CD4-positive, alpha-beta T cell treated with Interleukin-15 for 1 hour (primary cell): ENCODE measurements around the gene UQCR10.

ENCODE experiments used
- DNase-seq: peaks from one replicate; pipeline ENCODE4 v3.0.0-alpha.2; 2020

Gene UQCR10

GRCh38 chr22:29767171-29768051 is at the start of gene UQCR10:
Gene UQCR10, plus strand, starts transcription at chr22:29767369. Its CDS starts 30 bp downstream, at chr22:29767399.
- DNase-seq, result peak; percentile 94

- no peak for DNase-seq
These were observed 49.4 kb upstream of the UQCR10 start for GRCh38 chr22:29717789-29718188.

GRCh38 chr22:29718949-29719898 is 47.9 kb upstream of the UQCR10 start:
- DNase-seq, result no peak

GRCh38 chr22:29719899-29720645 is 47.1 kb upstream of the UQCR10 start, which contains the start of gene CABP7:
Gene CABP7, plus strand, starts transcription at chr22:29720003. Its CDS starts 422 bp downstream, at chr22:29720425.
- DNase-seq, result no peak

GRCh38 chr22:29720811-29721323 is 46.3 kb upstream of the UQCR10 start:
- no peak for DNase-seq

GRCh38 chr22:29722151-29722550 is 45.0 kb upstream of the UQCR10 start:
- DNase-seq, result no peak

GRCh38 chr22:29722587-29722986 is 44.6 kb upstream of the UQCR10 start:
- DNase-seq, result no peak

- DNase-seq, result no peak
These were observed 43.4 kb upstream of the UQCR10 start for GRCh38 chr22:29723766-29724165.

- no peak for DNase-seq
These were observed 42.3 kb upstream of the UQCR10 start for GRCh38 chr22:29724843-29725242.

GRCh38 chr22:29726106-29726505 is 41.1 kb upstream of the UQCR10 start:
- DNase-seq, result no peak

- DNase-seq, result no peak
These were observed 40.5 kb upstream of the UQCR10 start for GRCh38 chr22:29726512-29727130.

GRCh38 chr22:29727131-29727523 is 40.0 kb upstream of the UQCR10 start:
- DNase-seq, result no peak

GRCh38 chr22:29729161-29729560 is 38.0 kb upstream of the UQCR10 start:
- DNase-seq, result no peak

- DNase-seq, result no peak
These were observed 35.9 kb upstream of the UQCR10 start for GRCh38 chr22:29731058-29731850.

- no peak for DNase-seq
These were observed 34.3 kb upstream of the UQCR10 start for GRCh38 chr22:29732883-29733282.

- DNase-seq, result no peak
These were observed 33.6 kb upstream of the UQCR10 start for GRCh38 chr22:29733362-29734201.

GRCh38 chr22:29734406-29734805 is 32.8 kb upstream of the UQCR10 start:
- no peak for DNase-seq

- no peak for DNase-seq
These were observed 32.3 kb upstream of the UQCR10 start for GRCh38 chr22:29734838-29735237.

GRCh38 chr22:29735416-29735815 is 31.8 kb upstream of the UQCR10 start:
- DNase-seq, result no peak
